HepG2 (cell line): ENCODE measurements around the gene AXIN1. TPM values are rescaled to one million over a fixed set of nuclear protein-coding genes. Genes with fewer than 3 reads are reported as not detected.
A peak's percentile ranks its signal among the peaks of the same experiment; 100 is the strongest.

Source experiments
- FOSL2 ChIP-seq: sonication (generic); formaldehyde crosslinking; IDR thresholded peaks from 2 replicates; pipeline ENCODE4 v1.4.0; 2020; ENCODE audit warnings: missing genetic modification reagents
- IKZF1 ChIP-seq: fragments of 450-650 bp; IDR thresholded peaks from 2 replicates; pipeline ENCODE4 v1.7.1; 2016
- JUND ChIP-seq: sonication (generic); formaldehyde crosslinking; IDR thresholded peaks from 2 replicates; pipeline ENCODE4 v1.8.0; 2022; ENCODE audit warnings: mild to moderate bottlenecking, missing genetic modification reagents
- MNT ChIP-seq: fragments of 450-650 bp; IDR thresholded peaks from 2 replicates; pipeline ENCODE4 v1.6.1; 2016
- RERE ChIP-seq: IDR thresholded peaks from 2 replicates; pipeline ENCODE4 v1.6.1; 2016; ENCODE audit warnings: low read depth, missing genetic modification reagents, missing compliant biosample characterization
- RXRB ChIP-seq: IDR thresholded peaks from 2 replicates; pipeline ENCODE4 v1.6.1; 2016; ENCODE audit warnings: borderline replicate concordance, missing genetic modification reagents, missing compliant biosample characterization
- SOX13 ChIP-seq, 3 experiments: fragments of 450-650 bp in 1 of 3; sonication (generic) in 1 of 3; formaldehyde crosslinking in 1 of 3; IDR thresholded peaks in 2 of 3; conservative IDR thresholded peaks in 1 of 3; 2 replicates each; pipeline versions ENCODE4 v1.5.0 to v1.6.1; 2016 to 2020; ENCODE audit warnings: antibody characterized with exemption in 1 of 3, mild to moderate bottlenecking in 1 of 3, missing compliant biosample characterization in 1 of 3, missing genetic modification reagents in 1 of 3, moderate library complexity in 1 of 3
- THAP7 ChIP-seq: sonication (generic); formaldehyde crosslinking; IDR thresholded peaks from 2 replicates; pipeline ENCODE4 v1.8.1; 2023; ENCODE audit warnings: mild to moderate bottlenecking, missing genetic modification reagents
- ZBTB4 ChIP-seq: sonication (generic); formaldehyde crosslinking; IDR thresholded peaks from 2 replicates; pipeline ENCODE4 v1.4.0; 2020; ENCODE audit warnings: missing genetic modification reagents, mild to moderate bottlenecking, borderline replicate concordance
- ZFP37 ChIP-seq: sonication (generic); formaldehyde crosslinking; IDR thresholded peaks from 2 replicates; pipeline ENCODE4 v1.4.0; 2020; ENCODE audit warnings: missing genetic modification reagents, borderline replicate concordance
- ZNF224 ChIP-seq: sonication (generic); formaldehyde crosslinking; IDR thresholded peaks from 2 replicates; pipeline ENCODE4 v1.5.0; 2020; ENCODE audit warnings: mild to moderate bottlenecking, missing genetic modification reagents
- ZNF354B ChIP-seq: sonication (generic); formaldehyde crosslinking; IDR thresholded peaks from 2 replicates; pipeline ENCODE4 v1.8.0; 2022; ENCODE audit warnings: mild to moderate bottlenecking, missing genetic modification reagents
- ZNF672 ChIP-seq: sonication (generic); formaldehyde crosslinking; IDR thresholded peaks from 2 replicates; pipeline ENCODE4 v1.8.1; 2022; ENCODE audit warnings: missing genetic modification reagents
- polyA plus RNA-seq, 8 experiments: library from polyadenylated mRNA; depleted of rRNA in 3 of 8; stranded (reverse) in 7 of 8; unstranded in 1 of 8; fragments of >200 nt; fragmentation: Illumina TruSeq in 4 of 8; extraction: Trizol in 4 of 8; gene quantifications; 2 replicates each; pipeline versions ENCODE4 v1.2.1 to v1.2.3, GENCODE V29; 2011 to 2016; ENCODE audit warnings: low read depth in 4 of 8, missing spikeins in 1 of 8, mixed read lengths in 1 of 8; ENCODE audit not compliant: insufficient read depth in 1 of 8
- total RNA-seq, 5 experiments: library from RNA; depleted of rRNA; stranded (reverse); fragments of >200 nt; fragmentation: Illumina TruSeq; extraction: Trizol; gene quantifications; 2 replicates each; pipeline ENCODE4 v1.2.3, GENCODE V29; 2016; ENCODE audit warnings: low read depth in 1 of 5
- TF ChIP-seq, protein P1 (sequence below): sonication (generic); formaldehyde crosslinking; IDR thresholded peaks from 2 replicates; pipeline ENCODE4 v1.5.0; 2020; ENCODE audit warnings: missing genetic modification reagents, mild to moderate bottlenecking, borderline replicate concordance
- TF ChIP-seq, protein P2 (sequence below): sonication (generic); formaldehyde crosslinking; IDR thresholded peaks from 2 replicates; pipeline ENCODE4 v1.5.0; 2020; ENCODE audit warnings: mild to moderate bottlenecking, missing genetic modification reagents

Gene AXIN1
- total and polyA plus RNA-seq, 2 of the 13 experiments (the other 11 are each of a cell fraction or from before 2014, with no cell fraction given), result 24.0 to 26.0 TPM

DNA sequence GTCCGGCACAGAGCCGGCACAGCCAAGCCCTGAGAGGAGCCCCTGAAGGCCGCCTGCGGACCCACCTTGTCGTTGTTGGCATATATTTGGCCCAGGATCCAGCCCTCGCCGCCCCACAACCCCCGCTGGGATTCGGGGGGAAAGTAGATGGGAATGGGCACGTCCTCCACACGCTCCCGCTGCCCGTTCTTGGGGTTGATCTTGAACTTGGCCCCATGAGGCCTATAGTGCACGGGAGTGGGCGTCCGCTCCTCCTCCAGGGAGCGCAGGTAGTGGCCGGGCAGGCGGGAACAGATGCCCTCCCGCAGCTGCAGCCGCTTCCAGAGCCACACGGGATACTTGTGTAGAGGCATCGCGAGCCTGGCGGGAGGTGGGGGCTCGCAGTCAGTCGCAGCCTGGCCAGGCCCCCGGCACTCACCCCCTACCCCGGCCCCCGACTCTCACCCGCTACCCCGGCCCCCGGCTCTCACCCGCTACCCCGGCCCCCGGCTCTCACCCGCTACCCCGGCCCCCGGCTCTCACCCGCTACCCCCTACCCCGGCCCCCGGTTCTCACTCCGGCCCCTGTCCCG is 17.4 kb upstream of the AXIN1 start (continued):
- no peak for TF ChIP-seq THAP7
- TF ChIP-seq ZNF224 (CRISPR knock-in tag), result no peak
- TF ChIP-seq, protein P1, sequence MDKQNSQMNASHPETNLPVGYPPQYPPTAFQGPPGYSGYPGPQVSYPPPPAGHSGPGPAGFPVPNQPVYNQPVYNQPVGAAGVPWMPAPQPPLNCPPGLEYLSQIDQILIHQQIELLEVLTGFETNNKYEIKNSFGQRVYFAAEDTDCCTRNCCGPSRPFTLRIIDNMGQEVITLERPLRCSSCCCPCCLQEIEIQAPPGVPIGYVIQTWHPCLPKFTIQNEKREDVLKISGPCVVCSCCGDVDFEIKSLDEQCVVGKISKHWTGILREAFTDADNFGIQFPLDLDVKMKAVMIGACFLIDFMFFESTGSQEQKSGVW (CRISPR knock-in tag), result no peak
- TF ChIP-seq ZNF354B (CRISPR knock-in tag), result no peak
- TF ChIP-seq FOSL2, result no peak
- TF ChIP-seq ZBTB4 (CRISPR knock-in tag), result no peak
- no peak for TF ChIP-seq JUND (CRISPR knock-in tag)
- TF ChIP-seq, protein P2, sequence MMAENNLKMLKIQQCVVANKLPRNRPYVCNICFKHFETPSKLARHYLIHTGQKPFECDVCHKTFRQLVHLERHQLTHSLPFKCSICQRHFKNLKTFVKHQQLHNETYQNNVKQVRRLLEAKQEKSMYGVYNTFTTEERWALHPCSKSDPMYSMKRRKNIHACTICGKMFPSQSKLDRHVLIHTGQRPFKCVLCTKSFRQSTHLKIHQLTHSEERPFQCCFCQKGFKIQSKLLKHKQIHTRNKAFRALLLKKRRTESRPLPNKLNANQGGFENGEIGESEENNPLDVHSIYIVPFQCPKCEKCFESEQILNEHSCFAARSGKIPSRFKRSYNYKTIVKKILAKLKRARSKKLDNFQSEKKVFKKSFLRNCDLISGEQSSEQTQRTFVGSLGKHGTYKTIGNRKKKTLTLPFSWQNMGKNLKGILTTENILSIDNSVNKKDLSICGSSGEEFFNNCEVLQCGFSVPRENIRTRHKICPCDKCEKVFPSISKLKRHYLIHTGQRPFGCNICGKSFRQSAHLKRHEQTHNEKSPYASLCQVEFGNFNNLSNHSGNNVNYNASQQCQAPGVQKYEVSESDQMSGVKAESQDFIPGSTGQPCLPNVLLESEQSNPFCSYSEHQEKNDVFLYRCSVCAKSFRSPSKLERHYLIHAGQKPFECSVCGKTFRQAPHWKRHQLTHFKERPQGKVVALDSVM (CRISPR knock-in tag), result no peak
- no peak for TF ChIP-seq IKZF1
- TF ChIP-seq MNT, result no peak
- no peak for TF ChIP-seq ZFP37 (CRISPR knock-in tag)
- 0 out of 2 replicates have a peak, but pooled peaks have one; percentile 42 for TF ChIP-seq RXRB (CRISPR knock-in tag)
- no peak for TF ChIP-seq ZNF672 (CRISPR knock-in tag)
- TF ChIP-seq SOX13 (IDR thresholded peaks at IDR 0.05), result no peak
- no peak for TF ChIP-seq SOX13 (CRISPR knock-in tag; conservative IDR thresholded peaks at IDR 0.05 in 1 of 2, IDR thresholded peaks at IDR 0.05 in 1 of 2)
- no peak for TF ChIP-seq RERE (CRISPR knock-in tag)
